HG02759 (cell line): ENCODE results near the gene ZCWPW1.
A peak's percentile ranks its signal among the peaks of the same experiment; 100 is the strongest.
"Not testable (repeated sequence)": the region's sequence is repeated elsewhere in the genome, so short reads cannot be mapped to it uniquely, and the experiment has no call there.

Experiments
- ATAC-seq: cut with Tn5 transposase; IDR thresholded peaks from one replicate; pipeline ENCODE4 v1.9.1; 2021; ENCODE audit warnings: mild to moderate bottlenecking, moderate library complexity; ENCODE audit not compliant: unreplicated experiment

Gene ZCWPW1

GRCh38 chr7:100455206-100455605 is 26.7 kb upstream of the ZCWPW1 start:
- no peak for ATAC-seq

DNA sequence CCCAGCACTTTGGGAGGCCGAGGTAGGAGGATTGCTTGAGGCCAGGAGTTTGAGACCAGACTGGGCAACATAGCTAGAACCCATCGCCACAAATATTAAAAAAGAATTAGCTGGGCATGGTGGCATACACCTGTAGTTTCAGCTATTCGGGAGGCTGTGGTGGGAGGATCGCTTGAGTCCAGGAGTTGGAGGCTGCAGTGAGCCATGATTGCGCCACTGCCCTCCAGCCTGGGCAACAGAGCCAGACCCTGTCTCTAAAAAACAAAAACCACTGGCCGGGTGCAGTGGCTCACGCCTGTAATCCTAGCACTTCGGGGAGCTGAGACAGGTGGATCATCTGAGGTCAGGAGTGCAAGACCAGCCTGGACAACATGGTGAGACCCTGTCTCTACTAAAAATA is 25.4 kb upstream of the ZCWPW1 start:
- not testable (repeated sequence) for ATAC-seq

DNA sequence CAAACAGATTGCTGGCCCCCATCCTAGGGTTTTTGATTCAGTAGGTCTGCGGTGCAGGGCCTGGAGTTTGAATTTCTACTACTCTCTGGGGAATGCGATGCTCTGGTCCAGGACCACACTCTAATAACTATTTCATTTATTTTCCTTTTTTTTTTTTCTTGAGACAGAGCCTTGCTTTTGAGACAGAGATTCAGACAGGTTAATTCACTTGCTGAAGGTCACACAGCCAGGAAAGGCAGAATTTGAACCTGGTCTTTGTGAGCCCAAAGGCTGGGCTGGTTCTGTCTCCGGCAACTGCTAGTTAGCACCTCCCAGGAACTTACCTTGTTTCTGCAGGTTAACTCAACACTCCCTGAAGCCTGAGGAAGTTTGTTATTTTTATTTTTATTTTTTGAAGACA is 24.0 kb upstream of the ZCWPW1 start:
- ATAC-seq: no peak

- no peak for ATAC-seq
These were observed 20.8 kb upstream of the ZCWPW1 start for GRCh38 chr7:100449190-100449795.

- not testable (repeated sequence) for ATAC-seq
These were observed 18.9 kb upstream of the ZCWPW1 start for GRCh38 chr7:100447363-100447762.

DNA sequence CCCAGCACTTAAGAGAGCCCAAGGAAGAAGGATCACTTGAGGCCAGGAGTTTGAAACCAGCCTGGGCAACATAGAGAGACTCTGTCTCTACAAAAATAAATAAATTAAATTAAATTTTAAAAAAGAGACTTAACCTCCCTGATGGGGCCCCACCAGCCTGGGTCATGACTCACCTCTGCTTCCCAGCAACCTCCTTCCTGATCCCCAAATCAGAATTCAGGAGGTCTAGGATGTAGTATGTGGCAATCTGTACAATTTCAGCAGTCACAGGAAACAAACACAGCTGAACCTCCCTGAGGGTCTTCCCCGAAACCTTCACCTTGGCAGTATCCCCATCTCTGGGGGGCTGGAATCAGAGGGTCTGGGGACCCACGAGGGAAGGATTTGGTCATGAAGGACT is 17.5 kb upstream of the ZCWPW1 start:
- ATAC-seq: no peak

DNA sequence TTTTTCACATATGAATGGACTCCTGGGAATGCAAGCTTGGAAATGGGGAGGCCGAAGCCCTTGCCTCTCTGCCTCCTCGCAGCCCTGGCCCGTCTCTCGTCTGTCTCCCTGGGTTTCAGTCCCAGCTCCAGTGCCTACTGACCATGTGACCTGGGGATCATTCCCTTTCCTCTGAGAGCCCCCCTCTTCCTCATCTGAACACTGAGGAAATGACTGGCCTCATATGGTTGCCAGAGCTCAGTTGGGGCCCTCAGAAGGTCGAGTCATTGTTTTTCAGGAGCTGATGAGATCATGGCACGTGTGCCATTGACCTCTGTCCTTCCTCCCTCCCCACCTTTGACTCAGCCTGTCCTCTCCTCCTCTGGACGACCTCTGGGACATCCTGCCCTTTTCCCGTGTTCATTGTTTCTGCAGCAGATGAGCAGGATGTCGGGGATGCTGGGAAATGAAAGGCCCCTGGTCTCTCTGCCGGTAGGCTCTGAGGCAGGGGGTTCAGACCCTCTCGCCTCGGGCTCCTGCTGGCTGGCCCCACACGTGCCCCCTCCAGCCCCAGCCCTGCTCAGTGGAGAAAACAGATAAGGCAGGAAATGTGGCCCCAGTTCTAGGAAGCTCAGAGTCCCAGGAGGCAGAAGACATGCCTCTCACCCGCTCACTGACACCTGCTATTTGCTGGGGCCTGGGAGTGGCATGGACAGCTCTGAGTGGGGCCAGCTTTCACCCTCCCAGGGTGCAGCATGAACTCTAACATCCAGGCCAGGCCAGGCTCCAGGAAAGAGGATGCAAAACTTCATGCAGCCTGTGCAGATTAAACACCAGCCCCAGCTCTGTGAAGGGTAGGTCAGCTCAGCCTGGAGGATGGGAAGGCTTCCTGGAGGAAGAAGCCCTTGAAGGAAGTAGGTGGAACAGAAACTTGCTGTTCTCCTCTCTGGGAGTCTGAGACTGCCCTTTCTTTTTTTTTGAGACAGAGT is 16.1 kb upstream of the ZCWPW1 start:
- no peak for ATAC-seq

GRCh38 chr7:100443096-100443840 is 14.8 kb upstream of the ZCWPW1 start:
- ATAC-seq: no peak

DNA sequence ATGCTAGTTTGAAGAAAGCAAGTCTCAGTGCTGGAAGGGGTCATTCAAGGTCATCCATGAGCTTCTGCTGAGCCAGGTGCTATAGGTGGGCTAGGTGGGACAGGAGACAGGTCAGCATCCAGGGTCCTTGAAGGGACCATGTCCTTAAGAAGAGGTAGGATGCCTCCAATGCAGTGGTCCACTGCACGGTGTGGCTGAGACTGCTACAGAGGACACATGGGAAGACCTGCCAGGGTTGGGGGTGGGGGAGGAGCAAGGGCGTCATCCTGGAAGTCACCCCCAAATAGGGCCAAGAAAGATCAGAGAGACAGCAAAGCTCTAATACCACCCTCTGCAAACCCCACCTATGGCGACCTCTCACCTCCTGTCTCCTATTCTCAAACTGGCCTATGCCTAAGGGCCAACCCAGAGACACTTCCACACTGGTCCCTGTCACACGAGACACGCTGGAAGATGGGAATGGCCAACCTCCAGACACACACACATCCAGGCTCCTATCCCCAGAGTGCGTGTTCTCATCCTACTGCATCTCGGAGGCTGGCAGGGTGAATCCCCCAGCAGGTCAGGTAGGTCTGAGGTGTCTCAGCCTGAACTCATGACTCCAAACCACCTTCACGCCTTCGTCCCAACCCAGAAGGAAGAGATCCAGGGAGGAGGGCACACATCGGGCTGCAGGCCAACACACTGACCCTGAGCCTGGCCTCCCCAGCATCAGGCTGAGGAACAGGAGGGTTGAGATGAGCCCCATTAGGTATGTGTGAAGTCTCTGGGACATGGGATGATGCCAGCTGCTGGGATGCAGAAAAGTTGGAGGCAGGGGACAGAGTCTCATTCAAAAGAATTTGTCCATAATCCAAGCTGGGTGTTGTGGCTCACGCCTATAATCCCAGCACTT is 13.4 kb upstream of the ZCWPW1 start:
- no peak for ATAC-seq

DNA sequence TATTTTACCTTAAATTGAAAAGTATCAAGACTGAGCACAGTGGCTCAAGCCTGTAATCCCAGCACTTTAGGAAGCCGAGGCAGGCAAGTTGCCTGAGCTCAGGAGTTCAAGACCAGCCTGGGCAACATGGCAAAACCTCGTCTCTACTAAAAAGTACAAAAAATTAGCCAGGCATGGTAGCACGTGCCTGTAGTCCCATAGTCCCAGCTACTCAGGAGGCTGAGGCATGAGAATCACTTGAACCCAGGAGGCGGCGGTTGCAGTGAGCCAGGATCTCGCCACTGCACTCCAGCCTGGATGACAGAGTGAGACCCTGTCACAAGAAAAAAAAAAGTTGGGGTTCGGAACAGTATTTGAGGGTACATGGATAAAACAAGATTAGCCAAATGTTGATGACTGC is 10.7 kb upstream of the ZCWPW1 start:
- ATAC-seq: not testable (repeated sequence)

DNA sequence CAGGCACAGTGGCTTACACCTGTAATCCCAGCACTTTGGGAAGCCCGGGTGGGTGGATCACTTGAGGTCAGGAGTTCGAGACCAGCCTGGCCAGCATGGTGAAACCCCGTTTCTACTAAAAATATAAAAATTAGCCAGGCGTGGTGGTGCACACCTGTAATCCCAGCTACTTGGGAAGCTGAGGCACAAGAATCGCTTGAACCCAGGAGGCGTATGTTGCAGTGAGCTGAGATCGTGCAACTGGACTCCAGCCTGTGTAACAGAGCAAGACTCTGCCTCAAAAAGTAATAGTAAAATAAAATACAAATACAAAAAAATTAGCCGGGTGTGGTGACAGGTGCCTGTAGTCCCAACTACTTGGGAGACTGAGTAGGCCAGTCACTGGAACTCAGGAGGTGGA is 10.2 kb upstream of the ZCWPW1 start:
- ATAC-seq: not testable (repeated sequence)

DNA sequence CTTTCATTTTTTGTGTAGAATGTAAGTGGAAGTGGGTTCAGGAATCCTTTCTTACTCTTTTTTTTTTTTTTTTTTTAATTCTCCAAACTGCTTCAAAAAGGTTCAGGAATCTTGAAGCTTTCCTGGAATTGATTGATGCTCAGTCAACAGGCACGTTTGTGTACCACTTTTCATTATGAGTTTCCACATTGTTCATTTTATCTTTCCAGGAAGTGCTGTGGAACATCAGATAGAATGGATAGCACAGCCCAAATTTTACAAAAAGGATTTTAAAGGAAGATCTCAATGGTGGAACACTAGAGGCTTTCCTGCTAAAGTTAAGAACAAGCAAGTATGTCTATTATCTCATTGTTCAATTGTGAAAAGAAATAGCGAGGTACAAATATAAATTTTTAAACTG is 9.7 kb upstream of the ZCWPW1 start:
- ATAC-seq: no peak

- no peak for ATAC-seq
These were observed 8.9 kb upstream of the ZCWPW1 start for GRCh38 chr7:100437150-100438100.

GRCh38 chr7:100435401-100436304 is 7.2 kb upstream of the ZCWPW1 start:
- ATAC-seq: peak; percentile 32

- ATAC-seq: no peak
These were observed 6.0 kb upstream of the ZCWPW1 start for GRCh38 chr7:100434297-100435144.

- ATAC-seq: no peak
These were observed 5.2 kb upstream of the ZCWPW1 start for GRCh38 chr7:100433592-100434296.

DNA sequence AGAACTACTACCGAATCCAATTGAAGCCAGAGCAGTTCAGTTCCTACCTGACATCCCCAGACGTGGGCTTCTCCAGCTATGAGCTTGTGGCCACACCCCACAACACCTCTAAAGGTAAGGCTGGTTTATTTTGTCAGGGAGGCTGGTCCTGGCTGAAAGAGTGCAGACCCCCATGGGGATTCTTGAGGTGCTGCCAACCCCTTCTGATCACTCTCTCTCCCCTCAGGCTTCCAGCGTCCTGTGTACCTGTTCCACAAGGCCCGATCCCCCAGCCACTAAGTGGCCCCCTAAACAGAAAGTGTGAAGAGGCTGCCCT is 4.7 kb upstream of the ZCWPW1 start:
- ATAC-seq: no peak
